Keratinocyte (primary cell): ENCODE measurements around the gene ZNF23. TPM values are rescaled to one million over a fixed set of nuclear protein-coding genes. Genes with fewer than 3 reads are reported as not detected.

ENCODE experiments used
- DNase-seq: peaks from one replicate; pipeline ENCODE4 v3.0.0-alpha.2; 2011; ENCODE audit warnings: low read depth, missing footprints, low spot score
- FAIRE-seq: peaks from 2 replicates; lab custom pipeline; 2011; peaks lifted over from hg19 to GRCh38; lab: Jason Lieb, UNC
- H2AFZ ChIP-seq: 2 replicates; pipeline ENCODE4 v1.6.0; 2012; ENCODE audit warnings: low read length, control low read depth, inconsistent platforms; ENCODE audit not compliant: control insufficient read depth
- H3K27ac ChIP-seq: 2 replicates; pipeline ENCODE4 v1.5.1; 2011; ENCODE audit warnings: low read length; ENCODE audit not compliant: control insufficient read depth, insufficient read depth
- H3K27me3 ChIP-seq: 3 replicates; pipeline ENCODE4 v1.6.0; 2011; ENCODE audit warnings: low read length; ENCODE audit not compliant: control insufficient read depth, insufficient read depth; ENCODE audit errors: extremely low read depth
- H3K36me3 ChIP-seq, 2 experiments: 2 replicates in 1 of 2; 3 replicates in 1 of 2; pipeline ENCODE4 v1.5.1; 2011; ENCODE audit warnings: low read length in 2 of 2, mild to moderate bottlenecking in 1 of 2; ENCODE audit not compliant: control insufficient read depth in 2 of 2, insufficient read depth in 2 of 2; ENCODE audit errors: extremely low read depth in 1 of 2
- H3K4me1 ChIP-seq: 3 replicates; pipeline ENCODE4 v1.5.1; 2011; ENCODE audit warnings: low read length; ENCODE audit not compliant: control insufficient read depth, insufficient read depth; ENCODE audit errors: extremely low read depth
- H3K4me2 ChIP-seq: 3 replicates; pipeline ENCODE4 v1.6.0; 2011; ENCODE audit warnings: low read depth, low read length; ENCODE audit not compliant: control insufficient read depth, insufficient read depth; ENCODE audit errors: extremely low read depth
- H3K4me3 ChIP-seq, 3 experiments: fragments of 200-600 bp in 1 of 3; sonication (generic) in 1 of 3; 2 replicates in 2 of 3; 3 replicates in 1 of 3; pipeline ENCODE4 v1.5.1; 2011 to 2016; ENCODE audit warnings: low read length in 3 of 3, mild to moderate bottlenecking in 3 of 3, control low read depth in 2 of 3, inconsistent platforms in 1 of 3, low read depth in 1 of 3, mixed read lengths in 1 of 3, mixed run types in 1 of 3, moderate library complexity in 1 of 3; ENCODE audit not compliant: control insufficient read depth in 2 of 3, insufficient read depth in 2 of 3; ENCODE audit errors: extremely low read depth in 1 of 3
- H3K79me2 ChIP-seq: 2 replicates; pipeline ENCODE4 v1.6.0; 2012; ENCODE audit warnings: low read length; ENCODE audit not compliant: control insufficient read depth, insufficient read depth
- H3K9ac ChIP-seq: 3 replicates; pipeline ENCODE4 v1.6.0; 2011; ENCODE audit warnings: low read length; ENCODE audit not compliant: control insufficient read depth, insufficient read depth; ENCODE audit errors: extremely low read depth
- H3K9me1 ChIP-seq: 3 replicates; pipeline ENCODE4 v1.6.0; 2011; ENCODE audit warnings: low read length; ENCODE audit not compliant: control insufficient read depth, insufficient read depth; ENCODE audit errors: extremely low read depth
- H3K9me3 ChIP-seq: 2 replicates; pipeline ENCODE4 v1.5.1; 2012; ENCODE audit warnings: low read depth, low read length; ENCODE audit not compliant: control insufficient read depth
- H4K20me1 ChIP-seq: 3 replicates; pipeline ENCODE4 v1.6.0; 2011; ENCODE audit warnings: low read length; ENCODE audit not compliant: control insufficient read depth, insufficient read depth; ENCODE audit errors: extremely low read depth
- EZH2 ChIP-seq: IDR thresholded peaks from one replicate; pipeline ENCODE4 v1.6.1; 2012; ENCODE audit warnings: inconsistent platforms, mild to moderate bottlenecking, low read length, moderate library complexity
- dilution Hi-C: fragments of 300-500 bp; cut with MboI; formaldehyde crosslinking; loops from one replicate; pipeline ENCODE4 v1.7.0; 2020; ENCODE audit warnings: low sequenced_read_pairs; ENCODE audit not compliant: extremely low pct_ligation_motif_present
- polyA plus RNA-seq, 5 experiments: library from polyadenylated mRNA; depleted of rRNA in 3 of 5; stranded (reverse) in 3 of 5; stranded (forward) in 1 of 5; unstranded in 1 of 5; fragments of >200 nt; gene quantifications; 1 replicate in 1 of 5; 2 replicates in 3 of 5; 3 replicates in 1 of 5; pipeline versions ENCODE4 v1.2.1 to v1.2.3, GENCODE V29; 2011 to 2012; ENCODE audit warnings: missing spikeins in 2 of 5, low read depth in 1 of 5, low replicate concordance in 1 of 5
- TF ChIP-seq, protein P1 (sequence below), 3 experiments: IDR thresholded peaks in 1 of 3; conservative IDR thresholded peaks in 1 of 3; optimal IDR thresholded peaks in 1 of 3; 2 replicates in 2 of 3; 3 replicates in 1 of 3; pipeline versions ENCODE3 to v1.5.1; 2011; ENCODE audit warnings: low read length in 3 of 3, mild to moderate bottlenecking in 3 of 3, moderate library complexity in 2 of 3, control low read depth in 1 of 3, inconsistent platforms in 1 of 3; ENCODE audit not compliant: insufficient read depth in 2 of 3; ENCODE audit errors: extremely low read depth in 1 of 3

Gene ZNF23
- polyA plus RNA-seq, 1 donor (not counting 4 experiments of a cell fraction or from before 2014, with no cell fraction given) = 8.2 TPM

DNA sequence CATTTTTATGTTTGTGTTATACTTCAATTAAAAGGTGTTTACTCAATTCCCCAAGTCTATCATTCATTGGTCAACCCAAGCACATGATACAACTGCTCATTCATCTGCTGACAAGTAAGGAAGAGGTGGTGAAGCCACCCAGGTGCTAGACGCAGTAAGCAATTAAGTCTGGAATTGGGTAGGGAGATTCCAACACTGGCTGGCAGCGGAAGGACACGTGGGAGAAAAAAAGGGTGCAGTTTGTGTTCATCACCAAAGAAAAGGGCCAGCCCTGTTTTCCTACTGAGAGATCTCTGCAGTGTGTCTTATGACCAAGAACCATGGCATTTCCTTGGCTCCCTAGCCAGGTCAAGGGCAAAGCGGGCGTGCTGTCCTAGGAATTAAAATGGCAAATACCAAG lies 11.8 kb upstream of the ZNF23 start:
- H2AFZ ChIP-seq = no peak overlapping the region
- no peaks in the 10 kb centered on the region for H4K20me1 ChIP-seq
- peaks cover 18% of the 10 kb centered on the region for H3K4me1 ChIP-seq
- H3K4me3 ChIP-seq = no peak overlapping the region
- dilution Hi-C loops = no loop called here
- H3K79me2 ChIP-seq = no peaks in the 10 kb centered on the region
- FAIRE-seq = no peak
- peak overlapping the region; percentile 56 for H3K27ac ChIP-seq
- no peaks in the 10 kb centered on the region for H3K9me1 ChIP-seq
- DNase-seq = no peak
- H3K36me3 ChIP-seq = peaks cover 5 to 7% of the 10 kb centered on the region in 2 experiments
- H3K9ac ChIP-seq = no peak overlapping the region
- no peak for TF ChIP-seq EZH2
- TF ChIP-seq, protein P1, sequence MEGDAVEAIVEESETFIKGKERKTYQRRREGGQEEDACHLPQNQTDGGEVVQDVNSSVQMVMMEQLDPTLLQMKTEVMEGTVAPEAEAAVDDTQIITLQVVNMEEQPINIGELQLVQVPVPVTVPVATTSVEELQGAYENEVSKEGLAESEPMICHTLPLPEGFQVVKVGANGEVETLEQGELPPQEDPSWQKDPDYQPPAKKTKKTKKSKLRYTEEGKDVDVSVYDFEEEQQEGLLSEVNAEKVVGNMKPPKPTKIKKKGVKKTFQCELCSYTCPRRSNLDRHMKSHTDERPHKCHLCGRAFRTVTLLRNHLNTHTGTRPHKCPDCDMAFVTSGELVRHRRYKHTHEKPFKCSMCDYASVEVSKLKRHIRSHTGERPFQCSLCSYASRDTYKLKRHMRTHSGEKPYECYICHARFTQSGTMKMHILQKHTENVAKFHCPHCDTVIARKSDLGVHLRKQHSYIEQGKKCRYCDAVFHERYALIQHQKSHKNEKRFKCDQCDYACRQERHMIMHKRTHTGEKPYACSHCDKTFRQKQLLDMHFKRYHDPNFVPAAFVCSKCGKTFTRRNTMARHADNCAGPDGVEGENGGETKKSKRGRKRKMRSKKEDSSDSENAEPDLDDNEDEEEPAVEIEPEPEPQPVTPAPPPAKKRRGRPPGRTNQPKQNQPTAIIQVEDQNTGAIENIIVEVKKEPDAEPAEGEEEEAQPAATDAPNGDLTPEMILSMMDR (optimal IDR thresholded peaks at IDR 0.05 in 1 of 3, IDR thresholded peaks at IDR 0.05 in 1 of 3, conservative IDR thresholded peaks at IDR 0.05 in 1 of 3; ENCODE audit: extremely low read depth in 1 of 3, insufficient read depth in 2 of 3, low read length in 3 of 3) = no peak
- no peak overlapping the region for H3K4me2 ChIP-seq
- no peaks in the 10 kb centered on the region for H3K27me3 ChIP-seq
- H3K9me3 ChIP-seq = peaks cover 5% of the 10 kb centered on the region

GRCh38 chr16:71472931-71473330 lies 10.9 kb upstream of the ZNF23 start:
- Histone ChIP-seq H2AFZ (no peak overlapping the region), H3K27ac (no peak overlapping the region), H3K4me2 (no peak overlapping the region), H3K9me3 (peaks cover 5% of the 10 kb centered on the region), H3K36me3 (peaks cover 3 to 7% of the 10 kb centered on the region in 2 experiments), H3K4me3 (no peak overlapping the region), H3K79me2 (no peaks in the 10 kb centered on the region), H3K4me1 (peaks cover 18% of the 10 kb centered on the region), H3K9ac (no peak overlapping the region), H4K20me1 (no peaks in the 10 kb centered on the region), H3K27me3 (no peaks in the 10 kb centered on the region), H3K9me1 (no peaks in the 10 kb centered on the region)
- TF ChIP-seq, protein P1 (optimal IDR thresholded peaks at IDR 0.05 in 1 of 3, IDR thresholded peaks at IDR 0.05 in 1 of 3, conservative IDR thresholded peaks at IDR 0.05 in 1 of 3; ENCODE audit: extremely low read depth in 1 of 3, insufficient read depth in 2 of 3, low read length in 3 of 3) = no peak
- no peak for TF ChIP-seq EZH2
- FAIRE-seq (no peak), DNase-seq (no peak)
- dilution Hi-C loops = no loop called here
